ENCODE measurements around the gene STN1.

STN1 gene

GRCh38 chr10:103932271-103932670 is 14.3 kb upstream of the STN1 start:
- no peak for DNase-seq
- TF ChIP-seq, protein P1, sequence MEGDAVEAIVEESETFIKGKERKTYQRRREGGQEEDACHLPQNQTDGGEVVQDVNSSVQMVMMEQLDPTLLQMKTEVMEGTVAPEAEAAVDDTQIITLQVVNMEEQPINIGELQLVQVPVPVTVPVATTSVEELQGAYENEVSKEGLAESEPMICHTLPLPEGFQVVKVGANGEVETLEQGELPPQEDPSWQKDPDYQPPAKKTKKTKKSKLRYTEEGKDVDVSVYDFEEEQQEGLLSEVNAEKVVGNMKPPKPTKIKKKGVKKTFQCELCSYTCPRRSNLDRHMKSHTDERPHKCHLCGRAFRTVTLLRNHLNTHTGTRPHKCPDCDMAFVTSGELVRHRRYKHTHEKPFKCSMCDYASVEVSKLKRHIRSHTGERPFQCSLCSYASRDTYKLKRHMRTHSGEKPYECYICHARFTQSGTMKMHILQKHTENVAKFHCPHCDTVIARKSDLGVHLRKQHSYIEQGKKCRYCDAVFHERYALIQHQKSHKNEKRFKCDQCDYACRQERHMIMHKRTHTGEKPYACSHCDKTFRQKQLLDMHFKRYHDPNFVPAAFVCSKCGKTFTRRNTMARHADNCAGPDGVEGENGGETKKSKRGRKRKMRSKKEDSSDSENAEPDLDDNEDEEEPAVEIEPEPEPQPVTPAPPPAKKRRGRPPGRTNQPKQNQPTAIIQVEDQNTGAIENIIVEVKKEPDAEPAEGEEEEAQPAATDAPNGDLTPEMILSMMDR (IDR thresholded peaks at IDR 0.05; ENCODE audit: low read depth, low read length), result no peak
- H3K36me3 ChIP-seq, result no peaks in the 10 kb centered on the region
- H3K4me1 ChIP-seq, result peaks cover 12% of the 10 kb centered on the region
- no peaks in the 10 kb centered on the region for H3K27me3 ChIP-seq
- no peaks in the 10 kb centered on the region for H3K9me3 ChIP-seq
- no peak overlapping the region for H3K4me3 ChIP-seq (ENCODE audit: low read depth, low read length)

DNA sequence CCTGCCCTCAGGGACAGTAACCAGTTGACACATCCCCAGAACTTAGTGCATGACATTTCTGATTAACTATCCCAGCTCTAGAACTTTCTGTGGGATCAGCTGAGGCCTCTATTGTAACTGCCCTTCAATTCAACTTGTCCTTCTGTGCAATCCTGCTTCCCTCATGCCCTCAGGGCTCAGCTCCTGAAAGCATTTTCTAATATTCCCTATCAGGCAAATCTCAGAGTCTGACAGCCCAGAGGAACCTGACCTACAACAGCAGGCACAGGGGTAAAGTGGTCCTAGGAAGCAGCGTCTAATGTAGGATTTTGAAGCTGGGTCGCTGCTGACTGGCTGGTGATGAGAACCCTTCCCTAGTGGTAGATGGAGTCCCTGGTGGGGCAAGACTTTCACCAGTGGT is 13.6 kb upstream of the STN1 start:
- Histone ChIP-seq H3K27me3 (no peaks in the 10 kb centered on the region), H3K36me3 (no peaks in the 10 kb centered on the region), H3K4me3 (ENCODE audit: low read depth, low read length) (no peak overlapping the region), H3K9me3 (no peaks in the 10 kb centered on the region), H3K4me1 (peaks cover 12% of the 10 kb centered on the region)
- peak; percentile 55 for DNase-seq
- TF ChIP-seq, protein P1 (IDR thresholded peaks at IDR 0.05; ENCODE audit: low read depth, low read length), result no peak

GRCh38 chr10:103930881-103931280 is 12.9 kb upstream of the STN1 start:
- TF ChIP-seq, protein P1 (IDR thresholded peaks at IDR 0.05; ENCODE audit: low read depth, low read length), result no peak
- no peak overlapping the region for H3K4me3 ChIP-seq (ENCODE audit: low read depth, low read length)
- H3K36me3 ChIP-seq, result no peaks in the 10 kb centered on the region
- H3K9me3 ChIP-seq, result no peaks in the 10 kb centered on the region
- DNase-seq, result no peak
- H3K27me3 ChIP-seq, result no peaks in the 10 kb centered on the region
- H3K4me1 ChIP-seq, result peaks cover 12% of the 10 kb centered on the region

DNA sequence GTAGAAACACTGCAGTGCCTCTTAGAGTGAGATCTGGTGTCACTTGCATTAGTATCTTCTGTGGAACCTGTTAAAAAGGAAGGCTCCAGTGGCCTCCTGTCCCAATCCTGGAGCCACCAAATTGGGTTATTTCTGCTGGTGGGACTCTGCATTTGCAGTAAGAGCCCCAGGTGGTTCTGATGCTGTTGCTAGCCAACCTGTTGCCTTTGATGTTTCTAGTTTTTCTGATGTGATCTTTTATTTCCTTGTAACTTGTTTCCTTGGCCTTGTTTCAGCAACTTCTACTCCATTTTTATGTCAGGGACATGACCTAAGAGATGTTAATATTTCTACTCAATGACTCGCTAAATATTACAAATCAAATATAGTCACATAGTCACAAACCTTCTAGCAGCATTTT is 12.5 kb upstream of the STN1 start:
- peaks cover 12% of the 10 kb centered on the region for H3K4me1 ChIP-seq
- TF ChIP-seq, protein P1 (IDR thresholded peaks at IDR 0.05; ENCODE audit: low read depth, low read length), result no peak
- no peaks in the 10 kb centered on the region for H3K9me3 ChIP-seq
- no peak for DNase-seq
- H3K4me3 ChIP-seq (ENCODE audit: low read depth, low read length), result no peak overlapping the region
- no peaks in the 10 kb centered on the region for H3K27me3 ChIP-seq
- no peaks in the 10 kb centered on the region for H3K36me3 ChIP-seq

- Histone ChIP-seq H3K9me3 (no peaks in the 10 kb centered on the region), H3K36me3 (no peaks in the 10 kb centered on the region), H3K27me3 (no peaks in the 10 kb centered on the region), H3K4me3 (ENCODE audit: low read depth, low read length) (no peak overlapping the region), H3K4me1 (peaks cover 12% of the 10 kb centered on the region)
- no peak for DNase-seq
- TF ChIP-seq, protein P1 (IDR thresholded peaks at IDR 0.05; ENCODE audit: low read depth, low read length), result no peak
Measured at GRCh38 chr10:103929381-103929921, 11.5 kb upstream of the STN1 start.

DNA sequence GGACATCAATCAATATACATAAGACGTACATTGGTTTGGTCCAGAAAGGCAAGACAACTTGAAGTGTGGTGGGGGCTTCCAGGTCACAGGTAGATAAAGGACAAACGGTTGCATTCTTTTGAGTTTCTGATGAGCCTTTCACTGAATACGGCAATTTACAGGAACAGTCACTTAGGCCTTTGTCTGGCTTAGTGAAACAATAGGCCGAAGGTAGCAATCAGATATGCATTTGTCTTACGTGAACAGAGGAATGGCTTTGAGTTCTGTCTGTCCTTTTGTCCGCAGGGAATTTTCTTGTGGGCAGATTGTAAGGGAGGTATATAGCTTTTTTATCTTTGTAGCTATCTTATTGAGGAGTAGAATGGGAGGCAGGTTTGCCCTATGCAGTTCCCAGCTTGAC is 10.8 kb upstream of the STN1 start:
- no peaks in the 10 kb centered on the region for H3K9me3 ChIP-seq
- no peak for DNase-seq
- no peak overlapping the region for H3K4me3 ChIP-seq (ENCODE audit: low read depth, low read length)
- H3K27me3 ChIP-seq, result no peaks in the 10 kb centered on the region
- no peaks in the 10 kb centered on the region for H3K36me3 ChIP-seq
- peaks cover 12% of the 10 kb centered on the region for H3K4me1 ChIP-seq
- TF ChIP-seq, protein P1 (IDR thresholded peaks at IDR 0.05; ENCODE audit: low read depth, low read length), result no peak

All from BE2C (cell line).